GM12891 (cell line): ENCODE data around the gene SYT17.

Experiments
- DNase-seq: peaks from one replicate; pipeline ENCODE4 v3.0.0; 2011; ENCODE audit warnings: low spot score; ENCODE audit not compliant: insufficient read length
- FAIRE-seq: peaks from 2 replicates; lab custom pipeline; 2011; peaks lifted over from hg19 to GRCh38; lab: Jason Lieb, UNC
- PAX5 ChIP-seq: IDR thresholded peaks from 2 replicates; pipeline ENCODE4 v1.6.1; 2011; ENCODE audit warnings: low read length, moderate library complexity, mild to moderate bottlenecking; ENCODE audit not compliant: insufficient read depth, severe bottlenecking
- POLR2A ChIP-seq: IDR thresholded peaks from 2 replicates; pipeline ENCODE4 v1.6.1; 2011; ENCODE audit warnings: low read depth, low read length, control low read depth
- POLR2AphosphoS5 ChIP-seq: IDR thresholded peaks from 2 replicates; pipeline ENCODE4 v1.6.1; 2011; ENCODE audit warnings: low read depth, low read length, control low read depth
- POU2F2 ChIP-seq: IDR thresholded peaks from 2 replicates; pipeline ENCODE4 v1.6.1; 2011; ENCODE audit warnings: low read depth, mild to moderate bottlenecking, control low read depth, low read length, moderate library complexity
- SPI1 ChIP-seq: IDR thresholded peaks from 2 replicates; pipeline ENCODE4 v1.6.1; 2011; ENCODE audit warnings: low read depth, low read length, control low read depth
- TAF1 ChIP-seq: IDR thresholded peaks from 2 replicates; pipeline ENCODE4 v1.6.1; 2011; ENCODE audit warnings: low read depth, low read length, control low read depth

Gene SYT17

DNA sequence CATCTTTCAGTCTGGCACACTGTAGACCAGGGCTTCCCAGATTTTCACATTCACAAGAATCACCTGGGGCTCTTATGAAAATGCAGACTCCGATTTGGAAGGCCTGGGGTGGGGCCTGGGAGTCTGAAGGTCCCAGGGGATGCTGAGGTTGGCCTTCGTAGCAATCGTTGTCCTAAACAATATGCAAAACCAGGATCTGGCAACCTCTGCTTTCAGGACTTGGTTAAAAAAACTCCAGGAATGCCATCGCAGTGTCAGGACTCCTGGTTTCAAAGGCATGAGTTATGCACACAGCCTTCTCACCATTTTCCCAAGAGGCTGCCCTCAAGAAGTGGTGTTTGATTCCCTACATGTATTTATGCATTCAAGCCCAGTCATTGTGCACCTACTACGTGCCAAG lies 124.1 kb downstream of the SYT17 start:
- TF ChIP-seq TAF1 (no peak), POLR2AphosphoS5 (no peak), PAX5 (no peak), SPI1 (no peak), POLR2A (no peak)
- DNase-seq, result no peak
- FAIRE-seq, result no peak

DNA sequence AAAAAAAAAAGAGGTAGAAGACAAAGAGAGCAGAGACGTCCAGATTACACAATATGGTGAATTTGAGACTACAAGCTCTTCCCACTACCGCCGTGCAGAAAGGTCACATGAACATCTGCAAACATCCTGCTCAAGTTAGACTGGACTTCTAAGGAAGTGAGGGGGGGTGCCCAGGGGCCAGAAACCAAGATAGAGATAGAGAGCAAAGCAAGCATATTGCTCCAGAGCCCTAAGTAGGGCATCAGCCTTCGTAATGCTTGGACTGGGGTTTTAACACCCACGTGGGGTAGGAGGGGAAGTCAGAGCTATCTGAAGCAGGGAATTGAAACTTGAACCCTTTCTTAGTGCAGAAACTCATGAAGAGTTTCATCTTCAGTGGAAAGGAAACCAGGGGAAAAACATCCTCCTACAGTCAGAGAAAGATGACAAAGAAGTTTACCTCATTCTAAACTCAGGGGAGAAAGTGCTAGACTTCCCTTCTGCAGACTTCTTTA lies 126.2 kb downstream of the SYT17 start:
- DNase-seq (peak; percentile 50), FAIRE-seq (peak; percentile 94)
- TF ChIP-seq SPI1, result peak; percentile 94
- TF ChIP-seq TAF1, result no peak
- TF ChIP-seq POU2F2, result peak; percentile 75; the same call in 1 of the 2 replicates

- peak; percentile 40 for FAIRE-seq
- TF ChIP-seq POLR2AphosphoS5 (no peak), POU2F2 (no peak), SPI1 (no peak), POLR2A (no peak), PAX5 (no peak), TAF1 (no peak)
- DNase-seq, result no peak
These were observed 127.4 kb downstream of the SYT17 start for GRCh38 chr16:19295393-19295792.

GRCh38 chr16:19297454-19297853 lies 129.4 kb downstream of the SYT17 start:
- no peak for FAIRE-seq
- DNase-seq, result no peak
- no peak for TF ChIP-seq POU2F2
- no peak for TF ChIP-seq PAX5
- TF ChIP-seq SPI1, result no peak
- TF ChIP-seq TAF1, result no peak
- TF ChIP-seq POLR2AphosphoS5, result no peak
- TF ChIP-seq POLR2A, result no peak

DNA sequence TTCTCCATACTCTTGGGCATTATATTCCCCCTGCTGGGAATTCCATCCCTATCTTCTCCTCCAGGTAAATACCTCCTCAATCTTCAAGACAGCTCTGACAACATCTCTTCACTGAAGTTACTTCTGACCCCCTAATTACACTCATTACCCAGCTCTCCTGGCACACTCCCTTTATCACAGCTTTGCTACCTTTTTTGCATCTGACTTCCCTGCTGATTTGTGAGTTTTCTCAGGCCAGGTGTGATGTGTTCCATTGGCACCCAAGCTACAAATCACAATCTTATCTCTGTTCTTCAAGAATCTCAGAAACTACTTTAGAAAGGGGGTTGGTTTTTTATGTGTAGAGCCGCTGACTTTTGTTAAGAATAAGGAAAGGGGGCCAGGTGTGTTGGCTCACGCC lies 131.5 kb downstream of the SYT17 start:
- DNase-seq, result no peak
- no peak for FAIRE-seq
- TF ChIP-seq POU2F2 (no peak), POLR2AphosphoS5 (no peak), POLR2A (no peak), SPI1 (no peak), TAF1 (no peak), PAX5 (no peak)

DNA sequence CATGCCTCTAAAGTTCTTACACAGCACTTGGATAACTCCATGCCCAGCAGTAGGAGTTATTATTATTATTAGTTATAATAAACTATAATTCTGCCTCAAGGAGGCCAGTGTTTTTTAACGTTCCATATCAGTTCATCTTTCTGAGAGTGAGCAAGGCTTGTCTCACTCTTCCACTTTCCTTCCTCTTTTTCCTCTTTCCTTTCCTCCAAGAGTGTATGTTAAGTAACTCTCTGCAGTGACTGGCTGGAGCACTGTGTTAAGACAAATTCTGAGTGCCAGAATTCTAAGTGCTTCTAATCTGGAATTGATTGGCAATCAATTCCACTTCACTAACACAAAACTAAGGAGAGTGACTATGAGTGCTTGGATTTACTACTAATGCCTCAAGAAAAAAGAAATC lies 133.9 kb downstream of the SYT17 start:
- DNase-seq (no peak), FAIRE-seq (no peak)
- TF ChIP-seq POLR2AphosphoS5 (no peak), POU2F2 (no peak), PAX5 (no peak), POLR2A (no peak), TAF1 (no peak), SPI1 (no peak)

- TF ChIP-seq PAX5 (no peak), POU2F2 (no peak), POLR2A (no peak), SPI1 (no peak), POLR2AphosphoS5 (no peak), TAF1 (no peak)
- DNase-seq, result no peak
- FAIRE-seq, result no peak
These were observed 136.7 kb downstream of the SYT17 start for GRCh38 chr16:19304750-19305149.

DNA sequence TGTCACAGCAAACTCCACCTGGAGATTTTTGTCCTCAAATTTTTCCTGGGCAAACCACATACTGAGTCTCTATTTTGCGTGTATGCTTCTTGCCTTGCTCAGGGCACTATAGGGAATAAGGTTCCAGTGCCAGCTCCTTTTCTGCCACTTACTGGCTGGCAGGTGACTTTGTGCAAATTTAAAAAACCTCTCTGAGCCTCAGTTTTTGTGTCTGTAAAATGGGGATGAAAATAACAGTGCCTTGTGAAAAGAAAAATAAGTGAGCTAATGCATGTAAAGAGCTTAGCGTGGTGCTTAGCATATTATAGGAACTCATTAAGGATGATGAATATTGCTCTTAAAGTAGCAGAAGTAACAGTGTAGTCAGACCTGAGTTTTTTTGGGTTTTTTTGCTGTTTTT lies 137.4 kb downstream of the SYT17 start:
- no peak for TF ChIP-seq POLR2A
- no peak for TF ChIP-seq TAF1
- no peak for FAIRE-seq
- no peak for DNase-seq

DNA sequence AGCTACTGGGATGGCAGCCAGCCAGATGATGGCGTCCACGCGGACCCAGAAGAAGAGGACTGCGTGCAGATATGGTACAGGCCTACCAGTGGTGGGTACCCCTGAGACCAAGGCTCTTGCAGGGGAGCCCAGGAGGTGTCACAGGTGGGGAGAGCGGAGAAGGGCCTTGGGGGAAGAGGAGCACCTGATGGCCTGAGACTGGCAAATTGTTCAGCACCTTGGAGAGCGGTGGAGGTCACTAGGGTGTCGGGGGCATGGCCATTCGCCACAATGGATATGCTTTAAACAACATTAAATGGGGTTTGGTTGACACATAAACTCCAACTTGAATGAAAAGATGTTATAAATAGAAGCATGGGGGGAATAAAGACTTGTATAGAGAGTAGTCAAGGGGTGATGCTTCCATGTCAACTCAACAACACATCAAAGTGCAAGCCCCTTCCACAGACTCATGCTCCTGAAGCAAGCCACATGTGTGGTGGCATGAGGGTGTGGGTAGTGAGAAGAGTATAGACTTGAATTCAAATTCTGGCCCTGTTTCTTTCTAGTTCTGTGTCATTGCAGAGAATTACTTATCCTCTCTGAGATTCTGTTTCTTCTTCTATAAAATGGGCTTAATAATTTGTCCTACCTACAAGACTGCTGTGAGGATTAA lies 139.7 kb downstream of the SYT17 start:
- FAIRE-seq (no peak), DNase-seq (no peak)
- no peak for TF ChIP-seq POLR2AphosphoS5

- no peak for DNase-seq
- TF ChIP-seq POLR2AphosphoS5, result no peak
- no peak for TF ChIP-seq POLR2A
- no peak for TF ChIP-seq TAF1
- TF ChIP-seq POU2F2, result no peak
- TF ChIP-seq PAX5, result no peak
- TF ChIP-seq SPI1, result no peak
- no peak for FAIRE-seq
These were observed 140.4 kb downstream of the SYT17 start for GRCh38 chr16:19308392-19308791.

GRCh38 chr16:19309178-19309577 lies 141.1 kb downstream of the SYT17 start:
- TF ChIP-seq SPI1, result no peak
- no peak for TF ChIP-seq POU2F2
- no peak for TF ChIP-seq POLR2A
- no peak for TF ChIP-seq POLR2AphosphoS5
- TF ChIP-seq PAX5, result no peak
- TF ChIP-seq TAF1, result no peak

More at GRCh38 chr16:19309178-19309577, 141.1 kb downstream of the SYT17 start:
- FAIRE-seq (no peak), DNase-seq (no peak)
